GM21529 (cell line): Measurements from ENCODE around the gene SCARB1.

Experiments
- ATAC-seq: cut with Tn5 transposase; IDR thresholded peaks from one replicate; pipeline ENCODE4 v1.9.1; 2021; ENCODE audit not compliant: unreplicated experiment

The SCARB1 gene

DNA sequence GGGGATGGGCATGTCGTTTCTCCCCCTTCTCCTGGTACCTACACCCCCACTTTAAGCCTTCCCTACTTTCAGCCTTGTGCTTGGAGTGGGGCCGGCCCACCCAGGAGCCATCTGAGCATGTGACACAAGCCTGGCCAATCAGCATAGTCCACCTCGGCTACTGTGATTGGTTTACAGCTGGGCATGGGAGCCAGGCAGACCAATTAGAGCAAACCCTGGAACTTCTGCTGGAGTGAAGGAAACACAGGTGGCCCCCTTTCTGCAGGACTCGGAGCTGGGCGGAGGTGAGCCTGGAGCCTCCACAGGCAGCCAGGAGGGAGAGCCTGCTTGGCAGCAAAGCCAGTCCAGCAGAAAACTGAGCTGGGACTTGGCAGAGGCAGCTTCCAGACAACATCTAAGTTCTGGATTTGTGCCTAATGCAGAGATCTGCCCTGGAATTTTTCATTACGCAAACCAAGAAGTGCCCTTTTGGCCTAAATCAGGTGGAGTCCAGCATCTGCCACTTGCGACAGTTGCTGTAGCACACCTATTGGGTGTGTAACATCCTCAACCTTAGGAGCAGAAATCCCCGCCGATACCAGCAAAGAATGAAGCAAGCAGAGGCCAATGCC, 59.5 kb downstream of the SCARB1 start:
- no peak for ATAC-seq

DNA sequence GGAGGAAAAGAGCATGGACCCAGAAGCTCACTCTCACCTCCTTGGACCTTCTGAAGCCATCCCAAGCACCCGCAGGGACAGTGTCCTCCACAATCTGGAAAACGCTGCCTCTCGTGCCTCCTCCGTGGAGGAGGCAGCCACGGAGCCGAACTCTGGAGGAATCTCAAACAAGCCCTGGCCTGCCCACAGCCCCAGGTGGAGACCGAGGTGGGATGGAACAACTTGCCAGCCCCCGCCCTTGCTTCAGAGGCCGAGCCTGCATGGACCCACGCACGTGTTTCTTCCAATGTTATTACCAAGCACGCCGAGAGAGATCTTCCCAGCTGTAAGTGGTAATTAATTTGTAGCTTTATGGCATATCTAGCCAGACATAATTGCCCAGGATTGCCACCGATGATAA, 61.3 kb downstream of the SCARB1 start:
- no peak for ATAC-seq

DNA sequence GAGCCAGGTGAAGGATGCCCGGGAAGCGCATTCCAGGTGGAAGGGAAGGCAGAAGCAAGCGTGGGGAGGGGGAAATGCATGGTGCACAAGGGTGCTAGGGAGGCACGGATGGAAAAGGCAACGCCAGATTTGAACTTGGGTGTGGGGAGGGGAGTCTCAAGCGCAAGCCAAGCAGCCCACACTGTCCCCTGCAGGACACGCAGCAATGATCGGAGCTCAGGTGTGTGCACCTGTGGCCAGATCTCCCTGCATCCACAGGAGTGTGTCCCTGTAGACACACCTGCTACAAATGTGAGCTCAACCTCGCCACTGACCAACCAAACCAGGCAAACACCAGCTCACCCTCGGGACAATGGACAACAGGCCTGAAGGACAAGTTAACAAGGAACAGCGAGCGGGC, 63.2 kb downstream of the SCARB1 start:
- no peak for ATAC-seq

DNA sequence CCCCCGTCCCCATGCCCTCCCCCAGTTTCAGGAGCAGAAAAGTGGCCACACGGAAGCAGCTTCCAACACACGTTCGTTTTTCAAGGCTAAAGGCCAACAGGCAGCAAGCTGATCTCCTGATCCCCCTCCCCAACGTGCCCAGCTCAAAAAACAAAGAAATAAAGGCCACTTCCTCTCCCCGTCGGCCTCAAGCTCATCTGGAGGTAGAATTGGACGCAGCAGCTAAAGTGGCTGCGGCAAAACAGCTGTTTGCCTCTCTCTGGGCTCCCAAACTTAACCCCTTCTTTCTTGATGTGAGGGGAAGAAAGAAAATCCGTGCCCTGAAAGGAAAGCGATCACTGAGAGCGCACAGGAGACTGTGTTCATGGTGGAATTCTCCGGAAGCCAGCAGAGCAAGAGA, 66.3 kb downstream of the SCARB1 start:
- no peak for ATAC-seq

DNA sequence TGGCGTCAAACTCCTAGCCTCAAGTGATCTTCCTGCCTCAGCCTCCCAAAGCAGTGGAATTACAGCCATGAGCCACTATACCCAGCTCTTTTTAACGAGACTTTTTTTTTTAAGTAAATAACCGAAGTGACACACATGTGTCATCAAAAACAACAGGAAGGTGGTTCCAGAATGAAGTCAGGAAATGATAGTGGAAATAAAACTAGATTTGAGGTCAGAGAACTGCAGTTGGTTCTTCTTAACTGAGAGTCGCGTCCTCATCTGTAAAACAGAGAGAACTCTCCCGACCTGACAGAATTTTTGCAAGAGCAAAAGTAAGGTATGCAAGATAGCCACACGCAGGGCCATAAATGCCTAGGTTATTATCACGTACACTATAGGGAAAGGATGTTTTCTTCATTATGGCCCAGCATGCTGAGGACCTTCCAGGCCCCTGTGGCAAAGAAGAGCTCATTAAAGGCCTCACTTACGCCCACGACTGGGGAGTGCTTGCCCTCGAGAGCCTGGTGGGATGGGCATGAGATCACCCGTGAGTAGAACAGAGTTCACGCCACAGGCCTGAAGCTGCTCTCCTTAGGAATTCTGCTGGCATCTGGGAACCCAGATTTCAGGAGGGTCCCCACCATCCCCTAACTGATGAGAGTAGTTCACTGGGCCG, 67.2 kb downstream of the SCARB1 start:
- peak; percentile 47 for ATAC-seq

DNA sequence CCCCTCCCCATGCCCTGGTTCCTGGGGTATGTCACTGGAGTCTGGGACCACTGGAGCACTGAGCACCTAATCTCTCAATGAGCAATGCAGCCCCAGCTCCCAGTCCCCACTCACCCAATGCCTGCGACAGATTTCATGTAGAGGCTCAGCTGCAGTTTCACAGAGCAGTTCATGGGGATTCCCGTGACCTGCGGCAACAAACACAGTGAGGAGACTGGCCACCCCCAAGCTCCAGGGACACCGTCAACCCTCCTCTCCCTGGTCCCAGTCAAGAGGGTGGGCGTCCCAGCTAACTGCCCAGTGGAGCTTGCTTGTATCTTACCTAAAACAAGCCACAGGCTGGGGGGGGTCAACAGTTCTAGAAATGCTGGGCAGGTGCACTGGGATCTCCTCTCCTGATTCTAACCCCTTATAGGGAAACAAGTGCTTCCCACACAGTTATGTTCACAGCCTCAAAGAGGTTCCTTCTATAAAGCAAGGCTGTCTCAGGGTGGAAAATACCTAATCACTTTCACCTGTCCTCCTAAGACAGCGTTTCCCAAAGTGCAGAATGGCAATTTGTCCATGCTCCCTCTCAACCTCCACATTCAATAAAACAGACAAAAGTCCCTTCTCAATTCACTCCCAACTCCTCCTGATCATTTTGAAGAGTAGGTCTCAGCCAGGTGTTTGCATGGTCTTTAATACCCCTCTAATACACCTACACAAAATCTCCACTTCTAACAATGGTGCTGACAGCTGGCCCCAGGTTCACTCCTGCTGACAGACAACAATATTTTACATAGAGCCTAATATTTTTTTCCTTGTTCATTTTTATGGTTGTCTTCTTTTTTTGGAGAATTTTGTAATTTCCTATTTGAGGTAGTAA, 68.3 kb downstream of the SCARB1 start:
- ATAC-seq: peak; percentile 70

DNA sequence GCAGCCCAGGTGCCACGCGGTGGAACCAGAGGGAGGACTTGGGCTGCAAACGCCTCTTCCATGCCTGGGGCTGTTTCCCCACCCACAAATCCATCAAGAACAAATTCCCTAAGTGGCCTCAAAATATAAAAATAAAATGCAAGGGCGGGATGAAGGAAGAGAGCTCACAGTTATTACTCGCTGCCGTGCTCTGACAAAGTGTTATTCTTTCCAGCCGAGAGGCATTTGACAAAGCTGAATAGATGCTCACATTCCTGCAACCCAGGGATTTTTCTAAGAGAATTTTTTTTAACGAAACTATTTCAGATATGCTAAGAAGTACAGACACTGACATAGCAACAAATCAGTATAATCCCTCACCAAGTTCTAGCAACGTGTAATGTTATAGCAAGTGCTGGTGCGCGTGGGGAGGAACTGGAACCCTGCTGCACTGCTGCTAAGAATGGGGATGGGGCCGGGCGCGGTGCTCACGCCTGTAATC, 70.7 kb downstream of the SCARB1 start:
- ATAC-seq: no peak

DNA sequence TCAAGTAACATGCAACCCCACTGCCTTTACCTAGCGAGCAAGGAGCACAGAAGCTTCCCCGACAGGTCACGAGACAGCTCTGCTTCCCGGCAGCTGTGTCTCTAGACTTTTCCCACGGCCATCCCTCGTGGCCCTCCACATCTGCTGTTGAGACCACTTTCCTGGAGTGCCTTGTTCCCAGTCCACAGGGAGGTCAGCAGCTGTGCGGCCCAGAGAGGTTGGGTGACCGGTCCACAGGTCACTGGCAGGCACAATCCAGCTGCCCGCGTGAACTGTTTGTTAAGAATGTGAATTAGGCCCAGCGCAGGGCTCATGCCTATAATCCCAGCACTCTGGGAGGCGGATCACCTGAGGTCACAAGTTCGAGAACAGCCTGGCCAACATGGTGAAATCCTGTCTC, 71.5 kb downstream of the SCARB1 start:
- no peak for ATAC-seq

DNA sequence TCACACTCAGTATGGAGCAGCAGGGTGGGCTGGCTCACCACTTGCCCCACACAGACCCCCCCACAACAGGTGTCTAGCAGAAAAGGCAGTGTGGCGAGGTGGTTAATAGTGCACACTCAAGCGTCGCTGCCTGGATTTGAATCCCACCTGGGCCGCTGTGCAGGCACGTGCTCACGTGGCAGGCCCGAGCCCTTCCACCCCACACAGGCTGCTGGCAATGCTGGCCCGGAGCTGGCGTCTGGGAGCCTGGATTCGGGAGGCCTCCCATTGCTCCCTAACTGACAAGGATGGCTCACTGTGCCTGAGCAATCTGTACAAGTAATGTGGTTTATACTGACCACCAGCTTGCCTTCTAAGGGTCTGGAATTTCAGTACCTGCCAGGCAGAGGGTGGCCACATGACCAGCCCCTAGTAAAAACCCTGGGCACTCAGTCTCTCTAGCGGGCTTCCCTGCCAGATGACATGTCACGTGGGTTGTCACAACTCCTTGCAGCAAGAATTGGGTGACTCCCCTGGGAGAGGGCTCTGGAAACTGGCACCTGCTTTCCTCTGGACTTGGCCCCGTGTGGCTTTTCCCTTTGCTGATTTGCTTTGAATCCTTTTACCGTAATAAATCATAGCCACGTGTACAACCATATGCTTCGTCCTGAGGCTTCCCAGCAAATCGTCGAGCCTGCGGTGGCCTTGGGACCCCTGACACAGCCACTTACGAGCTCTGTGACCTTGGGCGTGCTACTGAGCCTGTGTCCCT, 72.8 kb downstream of the SCARB1 start:
- no peak for ATAC-seq

DNA sequence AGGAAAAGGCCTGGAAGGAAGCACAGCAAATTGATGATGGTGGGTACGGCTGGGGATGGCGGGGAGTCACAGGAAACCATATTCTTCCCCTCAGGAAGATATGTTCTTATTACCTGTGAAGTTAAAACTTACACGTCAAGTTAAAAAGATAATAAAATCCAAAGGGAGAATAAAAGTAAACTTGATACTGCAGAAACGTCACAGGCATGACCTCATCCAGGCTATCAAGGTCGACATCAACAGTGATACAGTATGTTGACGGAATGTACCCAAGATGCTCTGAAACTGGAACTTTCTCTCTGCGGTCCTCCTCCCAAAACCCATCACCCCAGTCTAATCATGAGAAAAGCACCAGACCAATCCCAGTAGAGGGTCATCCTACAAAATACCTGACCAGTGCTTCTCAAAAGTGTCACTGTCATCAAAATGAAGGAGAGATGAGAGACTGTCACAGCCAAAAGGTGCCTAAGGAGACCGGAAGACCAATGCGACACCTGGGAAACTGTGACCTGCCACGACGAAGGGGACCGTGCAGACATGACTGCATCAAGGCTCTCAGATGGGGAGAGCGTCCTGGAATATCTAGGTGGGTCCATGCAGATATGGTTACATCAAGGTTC, 74.6 kb downstream of the SCARB1 start:
- ATAC-seq: no peak

DNA sequence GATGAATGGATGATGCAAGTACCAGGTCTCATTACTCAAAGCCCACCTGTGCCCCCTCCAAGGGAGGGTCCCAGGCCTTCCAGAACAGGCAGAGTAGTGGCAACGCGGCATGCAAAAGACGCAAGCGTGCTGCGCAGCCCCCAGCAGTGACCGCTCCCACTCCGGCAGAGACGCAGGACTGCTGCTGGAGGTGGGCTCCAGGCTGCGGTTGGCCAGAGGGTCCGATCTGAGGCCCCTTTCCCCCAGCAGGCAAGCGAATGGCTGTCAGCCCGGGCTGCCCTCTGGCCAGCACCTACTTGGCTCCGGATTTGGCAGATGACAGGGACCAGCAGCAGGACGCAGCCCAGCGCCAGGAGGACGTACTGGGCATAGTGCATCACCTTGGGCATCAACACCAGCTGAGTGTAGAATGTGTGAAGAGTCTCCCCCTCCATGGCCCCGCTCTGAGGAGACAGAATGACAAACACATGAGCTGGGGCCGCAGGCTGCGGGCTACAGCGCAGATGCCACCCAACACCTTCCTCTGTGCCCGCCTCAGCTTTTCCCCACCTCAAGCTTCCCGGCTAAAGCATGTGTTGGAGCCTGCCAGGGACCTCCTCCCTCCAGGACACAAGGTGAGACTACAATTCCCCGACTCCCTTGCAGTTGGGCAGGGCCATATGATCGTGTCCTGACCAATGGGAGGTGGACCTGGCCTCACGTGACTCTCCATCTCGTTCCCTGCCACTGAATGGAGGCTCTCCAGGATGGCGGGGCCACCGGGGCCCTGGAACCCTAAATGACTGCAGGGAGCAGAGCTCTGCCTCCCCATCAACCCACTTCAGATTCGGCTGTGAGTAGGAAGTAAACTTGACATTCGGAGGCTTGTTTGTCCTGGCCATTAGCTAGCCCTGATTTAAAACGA, 77.4 kb downstream of the SCARB1 start:
- ATAC-seq: no peak

DNA sequence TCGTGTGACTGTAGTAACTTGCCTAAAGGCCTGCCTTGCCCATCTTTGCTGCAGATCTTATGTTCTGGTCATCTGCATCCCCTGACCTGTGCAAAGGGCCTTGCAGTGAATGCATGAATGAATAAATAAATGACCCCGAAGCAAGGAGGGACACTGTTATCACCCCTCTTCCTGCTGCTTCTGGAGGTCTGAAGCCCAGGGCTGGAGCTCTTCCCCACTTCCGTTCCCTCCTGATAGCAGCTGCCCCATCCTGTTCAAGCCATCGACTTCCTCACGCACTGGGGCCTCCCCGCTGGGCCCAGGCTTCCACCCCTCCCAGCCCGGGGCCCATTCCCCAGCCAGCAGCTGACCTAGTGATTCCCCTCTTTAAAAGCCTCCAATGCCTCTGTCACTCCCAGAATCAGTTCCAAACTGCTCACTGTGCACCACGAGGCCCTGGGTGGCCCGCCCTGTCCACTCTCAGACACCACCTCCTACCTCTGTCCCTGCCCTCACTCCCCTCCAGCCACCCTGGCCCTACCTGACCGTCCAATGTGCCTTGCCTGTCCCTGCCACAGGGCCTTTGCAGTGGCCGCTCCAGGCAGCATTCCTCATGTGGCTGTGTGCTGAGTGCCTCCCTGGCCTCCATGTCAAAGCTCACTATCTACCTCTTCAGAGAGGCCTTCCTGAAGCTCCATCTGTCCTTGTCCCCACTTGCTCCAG, 78.6 kb downstream of the SCARB1 start:
- no peak for ATAC-seq

DNA sequence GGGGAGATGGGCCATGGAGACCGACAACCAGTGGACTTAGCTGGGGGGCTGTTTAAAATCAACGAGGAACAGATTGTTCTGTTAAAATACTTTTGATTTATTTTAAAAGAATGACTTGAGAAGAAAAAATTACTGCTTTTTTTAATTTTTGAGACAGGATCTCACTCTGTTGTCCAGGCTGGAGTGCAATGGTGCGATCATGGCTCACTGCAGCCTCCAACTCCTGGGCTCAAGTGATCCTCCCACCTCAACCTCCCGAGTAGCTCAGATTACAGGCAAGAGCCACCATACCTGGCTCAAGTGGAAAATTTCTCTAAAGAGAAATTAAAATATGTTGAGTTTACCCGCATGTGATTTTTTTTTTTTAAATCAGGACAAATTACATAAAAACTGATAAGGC, 80.6 kb downstream of the SCARB1 start:
- no peak for ATAC-seq

DNA sequence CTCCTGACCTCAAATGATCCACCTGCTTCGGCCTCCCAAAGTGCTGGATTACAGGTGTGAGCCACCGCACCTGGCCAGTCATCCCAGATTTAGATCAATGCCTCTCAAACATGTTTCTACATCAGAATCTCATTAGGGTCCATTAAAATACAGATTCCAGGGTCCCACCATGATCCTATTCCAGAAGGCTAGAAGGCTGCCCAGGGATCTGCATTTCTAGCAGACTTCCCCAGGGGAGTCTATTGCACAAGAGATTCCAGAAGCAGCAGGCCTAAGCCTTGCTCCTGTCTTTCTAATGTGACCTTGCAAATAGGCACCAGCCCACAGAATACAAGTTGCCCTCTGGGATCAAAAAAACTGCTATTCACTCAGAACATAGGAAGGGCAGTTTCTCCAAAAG, 81.5 kb downstream of the SCARB1 start:
- no peak for ATAC-seq

DNA sequence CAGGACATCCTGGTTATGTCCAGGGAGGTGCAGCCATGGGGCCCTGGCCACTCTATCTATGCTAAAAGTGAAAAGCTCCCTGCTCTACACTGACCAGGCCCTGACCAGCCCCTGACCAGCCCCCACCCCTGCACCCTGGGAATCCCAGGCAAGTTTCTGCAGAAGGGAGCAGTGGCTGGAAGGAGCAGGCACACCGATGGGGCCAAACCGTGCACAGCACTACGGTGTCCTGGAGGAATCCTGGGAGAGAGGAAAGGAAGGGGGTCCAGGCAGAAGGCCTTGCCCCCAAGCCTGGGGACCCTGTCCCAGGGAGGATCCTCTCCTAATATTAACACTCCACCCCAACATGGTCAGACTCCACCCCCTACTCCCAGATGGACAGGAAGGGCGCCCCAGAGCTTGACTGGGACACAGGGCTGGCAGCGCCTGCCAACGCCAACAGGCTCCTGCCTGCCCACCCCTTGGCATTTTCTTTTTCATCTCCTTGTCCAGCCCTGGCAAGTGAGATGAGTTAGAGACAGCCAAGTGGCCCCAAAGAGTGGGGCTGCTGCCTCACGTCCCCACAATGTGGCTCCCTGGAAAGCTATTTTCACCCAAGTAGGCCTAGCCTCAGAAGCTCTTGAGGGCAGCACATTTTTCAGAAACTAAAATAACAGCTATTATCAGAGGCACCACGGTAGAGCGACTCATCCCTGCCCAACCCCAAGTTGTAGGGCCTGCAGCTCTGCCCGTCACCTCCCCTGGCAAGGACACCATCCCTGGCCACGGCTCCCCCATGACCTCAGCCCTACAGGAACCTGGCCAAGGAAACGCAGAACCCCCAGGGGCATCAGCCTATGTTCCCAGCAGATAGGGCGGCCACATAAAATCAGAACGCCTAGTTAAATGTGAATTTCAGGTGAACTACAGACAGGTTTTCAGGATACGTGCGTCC, 82.6 kb downstream of the SCARB1 start:
- no peak for ATAC-seq

DNA sequence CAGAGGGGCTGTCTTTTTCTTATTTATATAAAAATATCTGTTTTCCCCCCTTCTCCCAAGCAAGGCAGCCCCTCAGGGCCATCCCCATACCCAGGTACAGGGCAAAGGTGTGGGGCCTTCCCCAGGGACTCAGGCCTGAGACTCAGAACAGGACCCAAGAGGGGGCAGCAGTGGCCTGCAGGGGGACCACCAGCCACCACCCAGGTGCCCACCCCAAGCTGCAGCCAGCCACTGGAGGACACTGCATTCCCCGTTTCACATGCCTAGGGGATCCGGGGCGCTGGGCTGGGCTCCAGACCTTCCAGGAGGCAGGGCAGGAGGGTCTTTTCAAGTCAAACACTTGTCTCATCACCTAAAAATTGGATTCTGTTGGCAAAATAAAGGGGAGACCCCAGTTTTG, 83.3 kb downstream of the SCARB1 start:
- ATAC-seq: no peak

DNA sequence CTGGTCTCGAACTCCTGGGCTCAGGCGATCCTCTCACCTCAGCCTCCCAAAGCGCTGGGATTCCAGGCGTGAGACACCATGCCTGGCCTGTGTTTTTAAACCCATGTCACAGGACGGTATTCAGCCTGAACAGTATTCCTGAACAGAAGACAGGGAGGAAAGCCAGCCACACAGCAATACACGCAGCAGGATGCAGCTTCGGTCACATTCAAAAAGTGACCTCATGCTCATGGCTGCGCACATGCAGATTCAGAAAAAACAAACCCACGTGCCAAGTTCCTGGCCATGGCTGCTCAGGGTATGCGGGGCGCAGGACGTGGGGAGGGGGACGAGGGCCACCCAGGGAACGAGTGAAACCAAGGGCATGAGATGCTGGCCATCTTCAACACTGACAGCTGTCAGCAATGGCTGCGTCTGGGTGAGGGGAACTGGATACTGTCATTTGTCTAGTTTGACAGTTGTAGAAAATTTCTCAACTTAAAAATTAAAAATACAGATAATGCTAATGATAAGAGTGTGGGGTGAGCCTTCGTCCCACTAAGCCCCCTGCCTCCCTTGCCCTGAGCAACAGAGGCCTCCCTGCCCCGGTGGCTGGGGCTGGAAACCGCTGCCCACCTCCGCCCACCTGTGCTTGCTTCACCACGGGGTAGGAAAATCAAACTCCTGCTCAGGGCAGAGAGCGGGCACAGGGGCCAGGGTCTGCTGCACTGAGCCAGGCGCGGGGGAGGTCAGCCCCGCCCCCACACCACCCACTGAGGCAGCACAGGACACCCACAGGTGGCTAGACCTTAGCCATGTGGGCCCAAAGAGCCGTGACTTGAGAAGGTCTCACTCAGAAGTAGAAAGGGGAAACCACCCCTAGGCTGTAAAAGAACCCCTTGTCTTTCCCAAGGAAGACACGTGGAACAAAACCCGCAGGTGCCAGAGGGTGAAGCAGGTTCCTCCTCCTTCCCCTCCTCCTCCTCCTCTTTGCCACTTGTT, 84.2 kb downstream of the SCARB1 start:
- peak; percentile 57 for ATAC-seq
